HUES64 (cell line): ENCODE data around the gene BBS9.
"Not testable (repeated sequence)": the region's sequence is repeated elsewhere in the genome, so short reads cannot be mapped to it uniquely, and the experiment has no call there.

Experiments
- H3K27ac ChIP-seq: 2 replicates; pipeline ENCODE4 v1.7.0; 2013; ENCODE audit warnings: low read depth, low read length, inconsistent platforms
- H3K27me3 ChIP-seq: 2 replicates; pipeline ENCODE4 v1.6.1; 2013; ENCODE audit warnings: mild to moderate bottlenecking, low read length; ENCODE audit not compliant: insufficient read depth
- H3K36me3 ChIP-seq: 2 replicates; pipeline ENCODE4 v1.6.1; 2013; ENCODE audit warnings: mild to moderate bottlenecking, low read length; ENCODE audit not compliant: insufficient read depth
- H3K4me1 ChIP-seq: 2 replicates; pipeline ENCODE4 v1.6.1; 2013; ENCODE audit warnings: mild to moderate bottlenecking, low read length, moderate library complexity; ENCODE audit not compliant: insufficient read depth
- H3K4me3 ChIP-seq: 2 replicates; pipeline ENCODE4 v1.5.1; 2013; ENCODE audit warnings: mild to moderate bottlenecking, low read length, moderate library complexity
- H3K9ac ChIP-seq: 2 replicates; pipeline ENCODE4 v1.6.1; 2013; ENCODE audit warnings: mild to moderate bottlenecking, low read depth, low read length
- H3K9me3 ChIP-seq: 2 replicates; pipeline ENCODE4 v1.6.1; 2013; ENCODE audit warnings: low read depth, low read length; ENCODE audit not compliant: insufficient read depth
- WGBS: fragments of 150-250, 120-280 bp; methylation state at CpG from one replicate; pipeline ENCODE4 v1.1.7; 2013; ENCODE audit warnings: missing lambda C conversion rate; 5-methylcytosine and 5-hydroxymethylcytosine counted together

The BBS9 gene

GRCh38 chr7:33276729-33277128, 147.4 kb downstream of the BBS9 start:
- Histone ChIP-seq H3K4me3 (no peak overlapping the region), H3K27ac (no peak overlapping the region), H3K36me3 (0 out of 2 replicates have a peak, but pooled peaks cover 3% of the 10 kb centered on the region), H3K9me3 (peaks cover 24% of the 10 kb centered on the region), H3K27me3 (no peaks in the 10 kb centered on the region), H3K4me1 (no peaks in the 10 kb centered on the region), H3K9ac (no peak overlapping the region)
- WGBS: 81% methylated on average over 2 of the region's 2 CpGs

- 100% methylated on average over 2 of the region's 3 CpGs for WGBS
- Histone ChIP-seq H3K27ac (no peak overlapping the region), H3K9me3 (peaks cover 24% of the 10 kb centered on the region), H3K4me1 (no peaks in the 10 kb centered on the region), H3K4me3 (no peak overlapping the region), H3K36me3 (0 out of 2 replicates have a peak, but pooled peaks cover 3% of the 10 kb centered on the region), H3K9ac (no peak overlapping the region), H3K27me3 (no peaks in the 10 kb centered on the region)
Observed at GRCh38 chr7:33278095-33278494, 148.7 kb downstream of the BBS9 start.

GRCh38 chr7:33286501-33286900, 157.1 kb downstream of the BBS9 start:
- peaks cover 5% of the 10 kb centered on the region; the same call in 1 of the 2 replicates for H3K4me1 ChIP-seq
- WGBS: 100% methylated on average over 1 of the region's 1 CpG
- no peak overlapping the region for H3K9ac ChIP-seq
- H3K4me3 ChIP-seq: no peak overlapping the region
- no peak overlapping the region for H3K27ac ChIP-seq
- no peaks in the 10 kb centered on the region for H3K36me3 ChIP-seq
- H3K27me3 ChIP-seq: no peaks in the 10 kb centered on the region
- H3K9me3 ChIP-seq: peaks cover 22% of the 10 kb centered on the region

- H3K27ac ChIP-seq: no peak overlapping the region
- no peaks in the 10 kb centered on the region for H3K27me3 ChIP-seq
- no peak overlapping the region for H3K9ac ChIP-seq
- peaks cover 10% of the 10 kb centered on the region; the same call in 1 of the 2 replicates for H3K4me1 ChIP-seq
- peaks cover 22% of the 10 kb centered on the region for H3K9me3 ChIP-seq
- no peak overlapping the region for H3K4me3 ChIP-seq
- H3K36me3 ChIP-seq: no peaks in the 10 kb centered on the region
- WGBS: 95% methylated on average over 3 of the region's 3 CpGs
Observed at GRCh38 chr7:33287738-33288137, 158.4 kb downstream of the BBS9 start.

- Histone ChIP-seq H3K27ac (no peak overlapping the region), H3K9ac (no peak overlapping the region), H3K4me1 (no peaks in the 10 kb centered on the region), H3K9me3 (peaks cover 11% of the 10 kb centered on the region; the same call in 1 of the 2 replicates), H3K27me3 (no peaks in the 10 kb centered on the region), H3K36me3 (no peaks in the 10 kb centered on the region), H3K4me3 (no peak overlapping the region)
- 100% methylated on average over 2 of the region's 2 CpGs for WGBS
Observed at GRCh38 chr7:33298848-33299247, 169.5 kb downstream of the BBS9 start.

- H3K4me3 ChIP-seq: no peak overlapping the region
- H3K27ac ChIP-seq: no peak overlapping the region
- no peaks in the 10 kb centered on the region for H3K4me1 ChIP-seq
- H3K27me3 ChIP-seq: no peaks in the 10 kb centered on the region
- no peaks in the 10 kb centered on the region for H3K36me3 ChIP-seq
- 100% methylated on average over 2 of the region's 2 CpGs for WGBS
- no peak overlapping the region for H3K9ac ChIP-seq
- peaks cover 11% of the 10 kb centered on the region; the same call in 1 of the 2 replicates for H3K9me3 ChIP-seq
Observed at GRCh38 chr7:33299425-33299824, 170.1 kb downstream of the BBS9 start.

GRCh38 chr7:33300131-33300530, 170.8 kb downstream of the BBS9 start:
- H3K9me3 ChIP-seq: peaks cover 11% of the 10 kb centered on the region; the same call in 1 of the 2 replicates
- no peaks in the 10 kb centered on the region for H3K27me3 ChIP-seq
- H3K36me3 ChIP-seq: no peaks in the 10 kb centered on the region
- WGBS: no CpG with 5 or more reads among the region's 1 CpG
- no peak overlapping the region for H3K9ac ChIP-seq
- no peak overlapping the region for H3K27ac ChIP-seq
- H3K4me3 ChIP-seq: no peak overlapping the region
- no peaks in the 10 kb centered on the region for H3K4me1 ChIP-seq

- Histone ChIP-seq H3K27ac (no peak overlapping the region), H3K9me3 (peaks cover 11% of the 10 kb centered on the region; the same call in 1 of the 2 replicates), H3K4me1 (no peaks in the 10 kb centered on the region), H3K4me3 (no peak overlapping the region), H3K36me3 (no peaks in the 10 kb centered on the region), H3K9ac (no peak overlapping the region), H3K27me3 (no peaks in the 10 kb centered on the region)
Observed at GRCh38 chr7:33300742-33301141, 171.4 kb downstream of the BBS9 start.

- not testable (repeated sequence) for H3K4me1 ChIP-seq, H3K27me3 ChIP-seq, H3K9ac ChIP-seq, H3K27ac ChIP-seq, H3K36me3 ChIP-seq, H3K4me3 ChIP-seq
- H3K9me3 ChIP-seq: peaks cover 11% of the 10 kb centered on the region; the same call in 1 of the 2 replicates
- 95% methylated on average over 33 of the region's 33 CpGs for WGBS
Observed at GRCh38 chr7:33303978-33304557, 174.7 kb downstream of the BBS9 start.

GRCh38 chr7:33307205-33307604, 177.8 kb downstream of the BBS9 start:
- no peaks in the 10 kb centered on the region for H3K27me3 ChIP-seq
- H3K9me3 ChIP-seq: peaks cover 4% of the 10 kb centered on the region; the same call in 1 of the 2 replicates
- no peak overlapping the region for H3K27ac ChIP-seq
- H3K4me3 ChIP-seq: no peak overlapping the region
- no peaks in the 10 kb centered on the region for H3K4me1 ChIP-seq
- H3K9ac ChIP-seq: no peak overlapping the region
- no peaks in the 10 kb centered on the region for H3K36me3 ChIP-seq

- no peaks in the 10 kb centered on the region for H3K36me3 ChIP-seq
- H3K27me3 ChIP-seq: no peaks in the 10 kb centered on the region
- H3K9me3 ChIP-seq: no peaks in the 10 kb centered on the region
- H3K27ac ChIP-seq: no peak overlapping the region
- no peaks in the 10 kb centered on the region for H3K4me1 ChIP-seq
- WGBS: 94% methylated on average over 1 of the region's 1 CpG
- no peak overlapping the region for H3K9ac ChIP-seq
- H3K4me3 ChIP-seq: no peak overlapping the region
Observed at GRCh38 chr7:33310546-33310945, 181.2 kb downstream of the BBS9 start.
